Adrenal gland (tissue), 5 donors: ENCODE measurements around the gene CDH4.

ENCODE experiments used
- CTCF ChIP-seq, 6 experiments: fragments of 450-650 bp in 4 of 6; fragments of 200-600 bp in 2 of 6; sonication (generic) in 1 of 6; IDR thresholded peaks; 1 replicate in 5 of 6; 2 replicates in 1 of 6; pipeline versions ENCODE4 v1.5.1 to v1.8.0; 2016 to 2021; ENCODE audit warnings: antibody characterized with exemption in 6 of 6, mild to moderate bottlenecking in 2 of 6, moderate library complexity in 1 of 6
- POLR2A ChIP-seq, 2 donors: fragments of 450-650 bp; IDR thresholded peaks; one replicate each; pipeline ENCODE4 v1.6.1; 2017; ENCODE audit warnings: antibody characterized with exemption in 2 of 2, mild to moderate bottlenecking in 2 of 2, moderate library complexity in 1 of 2
- donor health status: DM: no; HTN: no; CAD: no.

- no peak for TF ChIP-seq CTCF (IDR thresholded peaks at IDR 0.05)
- TF ChIP-seq POLR2A (IDR thresholded peaks at IDR 0.05) = no peak
Observed at GRCh38 chr20:61750093-61750492, 498.0 kb downstream of the CDH4 start.
